Body of pancreas (tissue), 4 donors: ENCODE data around the gene PPFIA1. TPM values are rescaled to one million over a fixed set of nuclear protein-coding genes. Genes with fewer than 3 reads are reported as not detected.

Experiments
- ATAC-seq: fragments of 150-250 bp; one replicate; pipeline ENCODE4 v1.9.1; 2016
- DNase-seq, 4 donors: peaks; one replicate each; pipeline ENCODE4 v3.0.0-alpha.2; 2019
- H3K27ac ChIP-seq, 4 donors: fragments of 200-600 bp; sonication (generic); 1 replicate in 3 of 4; 2 replicates in 1 of 4; pipeline versions ENCODE4 v1.5.1 to v1.6.1; 2016 to 2019; ENCODE audit warnings: mild to moderate bottlenecking in 1 of 4, mixed read lengths in 1 of 4, moderate library complexity in 1 of 4
- H3K27me3 ChIP-seq, 2 donors: fragments of 200-600 bp; sonication (generic); one replicate each; pipeline ENCODE4 v1.6.0; 2016; ENCODE audit warnings: mild to moderate bottlenecking in 1 of 2
- H3K36me3 ChIP-seq, 2 donors: fragments of 200-600 bp; sonication (generic); replicated peaks in 1 of 2; 2 replicates each; pipeline ENCODE4 v1.5.1; 2016; ENCODE audit warnings: low read depth in 2 of 2; ENCODE audit not compliant: insufficient read depth in 1 of 2
- H3K4me1 ChIP-seq: fragments of 200-600 bp; sonication (generic); one replicate; pipeline ENCODE4 v1.6.0; 2016
- H3K4me3 ChIP-seq, 2 donors: fragments of 200-600 bp; sonication (generic); 1 replicate in 1 of 2; 2 replicates in 1 of 2; pipeline ENCODE4 v1.5.1; 2016 to 2019
- H3K9me3 ChIP-seq, 3 donors: fragments of 200-600 bp; sonication (generic); 1 replicate in 2 of 3; 2 replicates in 1 of 3; pipeline ENCODE4 v1.5.1; 2016
- POLR2A ChIP-seq, 3 donors: fragments of 450-650 bp; IDR thresholded peaks; one replicate each; pipeline ENCODE4 v1.6.1; 2016; ENCODE audit warnings: antibody characterized with exemption in 3 of 3, mild to moderate bottlenecking in 2 of 3
- WGBS, 2 donors: methylation state at CpG; one replicate each; pipeline ENCODE4 v1.1.5; 2017; 5-methylcytosine and 5-hydroxymethylcytosine counted together
- intact Hi-C: fragments of 100-400 bp; cut with DNase I; formaldehyde crosslinking; loops from one replicate; pipeline ENCODE4 v1.15.1; 2023
- total RNA-seq, 2 donors: library from RNA; depleted of rRNA; stranded (reverse); fragments of >200 nt; gene quantifications; one replicate each; pipeline ENCODE4 v1.1.0, GENCODE V29; 2016
- TF ChIP-seq, protein P1 (sequence below), 7 experiments: fragments of 450-650 bp in 4 of 7; fragments of 200-600 bp in 3 of 7; sonication (generic) in 3 of 7; IDR thresholded peaks; one replicate each; pipeline ENCODE4 v1.5.1; 2016 to 2019; ENCODE audit warnings: antibody characterized with exemption in 7 of 7

The PPFIA1 gene
- total RNA-seq, 2 donors from 2014 or later, result 22.1 to 29.3 TPM

DNA sequence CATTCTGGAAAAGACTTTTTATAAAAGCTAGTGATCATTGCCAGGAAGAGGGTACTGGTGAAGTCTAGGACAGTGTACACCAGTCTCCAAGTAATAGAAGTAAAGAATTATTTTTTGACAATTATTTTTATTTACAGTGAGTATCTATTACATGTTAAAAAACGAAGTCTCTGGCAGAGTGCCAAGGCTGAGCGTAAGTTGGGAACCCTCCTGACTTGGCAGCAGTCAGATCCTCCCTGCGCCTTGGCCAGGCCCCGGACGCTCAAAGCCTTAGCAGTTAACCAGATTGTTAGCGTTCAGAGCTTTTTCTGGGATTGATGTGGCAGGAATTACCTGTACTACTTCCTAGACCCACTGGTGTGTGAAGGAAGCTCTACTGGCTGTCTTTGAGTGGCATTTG, 89.7 kb downstream of the PPFIA1 start:
- DNase-seq (no peak), ATAC-seq (no peak)
- H3K36me3 ChIP-seq, result peaks cover 12 to 34% of the 10 kb centered on the region in 2 donors
- H3K4me1 ChIP-seq, result no peaks in the 10 kb centered on the region
- H3K4me3 ChIP-seq, result no peak overlapping the region
- no peak overlapping the region for H3K27ac ChIP-seq
- TF ChIP-seq, protein P1, sequence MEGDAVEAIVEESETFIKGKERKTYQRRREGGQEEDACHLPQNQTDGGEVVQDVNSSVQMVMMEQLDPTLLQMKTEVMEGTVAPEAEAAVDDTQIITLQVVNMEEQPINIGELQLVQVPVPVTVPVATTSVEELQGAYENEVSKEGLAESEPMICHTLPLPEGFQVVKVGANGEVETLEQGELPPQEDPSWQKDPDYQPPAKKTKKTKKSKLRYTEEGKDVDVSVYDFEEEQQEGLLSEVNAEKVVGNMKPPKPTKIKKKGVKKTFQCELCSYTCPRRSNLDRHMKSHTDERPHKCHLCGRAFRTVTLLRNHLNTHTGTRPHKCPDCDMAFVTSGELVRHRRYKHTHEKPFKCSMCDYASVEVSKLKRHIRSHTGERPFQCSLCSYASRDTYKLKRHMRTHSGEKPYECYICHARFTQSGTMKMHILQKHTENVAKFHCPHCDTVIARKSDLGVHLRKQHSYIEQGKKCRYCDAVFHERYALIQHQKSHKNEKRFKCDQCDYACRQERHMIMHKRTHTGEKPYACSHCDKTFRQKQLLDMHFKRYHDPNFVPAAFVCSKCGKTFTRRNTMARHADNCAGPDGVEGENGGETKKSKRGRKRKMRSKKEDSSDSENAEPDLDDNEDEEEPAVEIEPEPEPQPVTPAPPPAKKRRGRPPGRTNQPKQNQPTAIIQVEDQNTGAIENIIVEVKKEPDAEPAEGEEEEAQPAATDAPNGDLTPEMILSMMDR (IDR thresholded peaks at IDR 0.05), result no peak
- no peak for TF ChIP-seq POLR2A (IDR thresholded peaks at IDR 0.05)
- H3K27me3 ChIP-seq, result no peaks in the 10 kb centered on the region
- 81 to 86% methylated on average over 6 of the region's 6 CpGs for WGBS, 2 donors
- no peaks in the 10 kb centered on the region for H3K9me3 ChIP-seq
- intact Hi-C loops, result no loop called here

DNA sequence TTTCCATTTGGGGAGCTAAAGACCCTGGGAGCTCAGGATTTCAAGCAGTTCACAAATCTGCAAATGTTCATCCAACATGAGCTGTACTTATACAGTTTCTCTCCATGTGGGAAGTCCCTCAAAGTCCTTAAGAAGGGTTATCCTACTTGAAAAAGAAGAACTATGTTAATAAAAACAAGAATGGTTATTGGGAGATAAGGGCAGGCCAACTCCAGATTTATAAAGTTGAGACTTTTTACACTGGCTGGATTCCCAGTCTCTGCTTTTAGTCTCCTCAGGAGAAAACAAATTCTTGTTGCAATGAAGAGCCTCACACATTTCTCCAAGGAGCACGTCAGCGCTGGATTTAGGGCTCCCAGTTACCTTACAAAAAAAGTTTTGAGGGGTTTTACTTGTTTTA, 93.7 kb downstream of the PPFIA1 start:
- no peaks in the 10 kb centered on the region for H3K4me1 ChIP-seq
- ATAC-seq, result no peak
- intact Hi-C loops, result no loop called here
- DNase-seq, result no peak
- no peaks in the 10 kb centered on the region for H3K9me3 ChIP-seq
- 87 to 92% methylated on average over 2 of the region's 2 CpGs for WGBS, 2 donors
- no peak for TF ChIP-seq POLR2A (IDR thresholded peaks at IDR 0.05)
- TF ChIP-seq, protein P1 (IDR thresholded peaks at IDR 0.05), result no peak
- H3K27ac ChIP-seq, result no peak overlapping the region
- no peak overlapping the region for H3K4me3 ChIP-seq
- peaks cover 6 to 16% of the 10 kb centered on the region in 2 donors for H3K36me3 ChIP-seq
- H3K27me3 ChIP-seq, result no peaks in the 10 kb centered on the region

DNA sequence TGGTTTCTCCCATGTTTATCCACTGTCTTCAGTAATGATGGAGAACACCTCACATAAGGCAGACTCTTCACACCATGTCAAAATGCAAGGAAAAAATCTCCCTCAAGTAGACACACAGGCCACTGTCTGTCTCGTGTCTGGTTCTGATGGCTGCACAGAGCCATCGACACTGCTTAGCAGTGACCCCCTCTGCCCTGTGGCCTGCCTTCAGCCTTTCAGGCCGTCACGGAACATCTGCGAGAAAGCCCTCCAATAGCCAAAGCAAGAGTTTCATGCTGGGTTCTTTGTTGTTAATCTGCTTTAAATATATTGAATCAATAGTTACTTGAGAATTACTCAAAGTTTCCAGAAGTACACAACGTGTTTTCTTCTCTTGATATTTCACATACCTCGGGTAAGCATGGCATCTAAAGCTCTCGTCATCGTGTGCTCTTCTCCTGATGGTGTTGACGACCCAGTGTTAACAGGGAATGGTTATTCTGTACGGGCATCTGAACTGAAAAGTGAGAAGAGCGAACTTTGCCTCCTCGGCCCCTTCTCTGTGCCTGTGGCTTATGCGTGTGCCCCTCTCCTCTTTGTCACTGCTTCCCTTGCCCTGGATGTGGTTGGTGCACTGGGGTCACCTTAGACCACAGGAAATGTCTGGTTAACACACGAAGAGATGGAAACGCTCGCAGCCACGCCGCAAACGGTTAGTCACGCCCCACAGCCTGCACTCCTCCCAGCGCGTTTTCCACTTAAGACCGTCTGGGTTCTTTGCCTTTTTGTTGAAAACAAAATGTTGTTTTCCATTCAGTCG, 94.5 kb downstream of the PPFIA1 start:
- no peak for TF ChIP-seq POLR2A (IDR thresholded peaks at IDR 0.05)
- TF ChIP-seq, protein P1 (IDR thresholded peaks at IDR 0.05), result no peak
- intact Hi-C loops, result no loop called here
- Histone ChIP-seq H3K27me3 (no peaks in the 10 kb centered on the region), H3K4me3 (no peak overlapping the region), H3K4me1 (no peaks in the 10 kb centered on the region), H3K9me3 (no peaks in the 10 kb centered on the region), H3K27ac (no peak overlapping the region), H3K36me3 (peaks cover 6 to 15% of the 10 kb centered on the region in 2 donors)
- ATAC-seq, result no peak
- DNase-seq, result no peak
- 79 to 92% methylated on average over 25 of the region's 25 CpGs for WGBS, 2 donors

DNA sequence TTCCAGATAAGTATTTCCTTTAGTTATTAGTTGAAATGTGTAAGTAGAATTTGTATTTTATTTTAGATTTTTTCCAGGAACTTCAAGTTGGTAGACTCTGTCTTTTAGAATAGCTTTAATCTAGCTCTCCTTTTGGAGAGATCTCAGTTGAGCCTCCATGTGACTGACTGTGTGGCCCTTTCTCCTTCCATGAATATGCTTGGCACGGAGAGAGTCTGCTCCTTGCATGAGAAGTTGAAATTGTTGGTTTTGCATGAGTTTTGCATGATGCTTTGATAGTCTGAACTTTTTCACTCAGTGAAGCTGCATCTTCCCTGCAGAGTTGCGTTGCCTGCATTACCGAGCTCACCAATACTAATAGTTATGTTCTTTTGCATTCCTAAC, 95.0 kb downstream of the PPFIA1 start:
- no peak for TF ChIP-seq POLR2A (IDR thresholded peaks at IDR 0.05)
- TF ChIP-seq, protein P1 (IDR thresholded peaks at IDR 0.05), result no peak
- Histone ChIP-seq H3K27ac (no peak overlapping the region), H3K36me3 (peaks cover 6 to 15% of the 10 kb centered on the region in 2 donors), H3K4me1 (no peaks in the 10 kb centered on the region), H3K9me3 (no peaks in the 10 kb centered on the region), H3K27me3 (no peaks in the 10 kb centered on the region), H3K4me3 (no peak overlapping the region)
- no peak for ATAC-seq
- intact Hi-C loops, result no loop called here
- 86 to 87% methylated on average over 3 of the region's 3 CpGs for WGBS, 2 donors
- DNase-seq, result no peak

DNA sequence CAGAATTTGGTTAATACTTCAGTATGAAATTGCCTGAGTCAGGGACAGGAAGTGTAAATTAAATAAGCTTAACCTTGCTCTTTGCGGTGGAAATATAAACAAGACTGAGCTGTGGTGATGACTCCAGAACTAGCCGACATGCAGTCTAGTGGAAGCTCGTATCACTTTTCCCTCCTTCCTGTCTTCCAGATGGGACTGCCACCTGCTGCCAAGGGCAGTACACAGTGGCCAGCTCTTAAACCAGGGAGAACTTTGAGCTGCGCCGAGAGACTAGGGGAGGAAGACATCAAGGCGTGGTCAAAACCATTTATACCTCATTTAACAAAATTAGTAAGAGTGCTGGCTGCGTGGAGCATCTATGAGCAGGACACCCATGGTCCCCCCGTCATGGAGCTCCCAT, 96.6 kb downstream of the PPFIA1 start:
- intact Hi-C loops, result no loop called here
- Histone ChIP-seq H3K4me1 (no peaks in the 10 kb centered on the region), H3K9me3 (no peaks in the 10 kb centered on the region), H3K4me3 (no peak overlapping the region), H3K27me3 (no peaks in the 10 kb centered on the region), H3K27ac (no peak overlapping the region), H3K36me3 (peaks cover 5 to 14% of the 10 kb centered on the region in 2 donors)
- 81 to 91% methylated on average over 8 of the region's 8 CpGs for WGBS, 2 donors
- DNase-seq (no peak), ATAC-seq (no peak)
- TF ChIP-seq, protein P1 (IDR thresholded peaks at IDR 0.05), result no peak
- no peak for TF ChIP-seq POLR2A (IDR thresholded peaks at IDR 0.05)
